ENCODE measurements around the gene B4GALNT4. TPM values are rescaled to one million over a fixed set of nuclear protein-coding genes. Genes with fewer than 3 reads are reported as not detected.

B4GALNT4 gene
- total RNA-seq, 6 experiments from 2014 or later = 6.4 to 12.1 (median 8.4) TPM

GRCh38 chr11:404551-405264 lies 35.4 kb downstream of the B4GALNT4 start:
- Mint-ChIP-seq H3K4me3 (no peak overlapping the region), H3K9me3 (no peaks in the 10 kb centered on the region), H3K27ac (no peak overlapping the region), H3K27me3 (ENCODE audit: insufficient read depth) (peaks cover under 1% of the 10 kb centered on the region; the same call in 1 of the 2 replicates), H3K36me3 (ENCODE audit: low read depth) (no peaks in the 10 kb centered on the region), H3K4me1 (ENCODE audit: low read depth) (no peaks in the 10 kb centered on the region)
- TF ChIP-seq CTCF (IDR thresholded peaks at IDR 0.05) = no peak
- no peak for DNase-seq

- H3K27me3 Mint-ChIP-seq (ENCODE audit: insufficient read depth) = no peaks in the 10 kb centered on the region; the same call in 1 of the 2 replicates
- no peak for DNase-seq
- H3K27ac Mint-ChIP-seq = no peak overlapping the region
- no peaks in the 10 kb centered on the region for H3K36me3 Mint-ChIP-seq (ENCODE audit: low read depth)
- no peaks in the 10 kb centered on the region for H3K9me3 Mint-ChIP-seq
- no peaks in the 10 kb centered on the region for H3K4me1 Mint-ChIP-seq (ENCODE audit: low read depth)
- no peak for TF ChIP-seq CTCF (IDR thresholded peaks at IDR 0.05)
- H3K4me3 Mint-ChIP-seq = no peak overlapping the region
These were observed 36.1 kb downstream of the B4GALNT4 start for GRCh38 chr11:405323-405953.

GRCh38 chr11:405954-406795 lies 36.9 kb downstream of the B4GALNT4 start:
- Mint-ChIP-seq H3K36me3 (ENCODE audit: low read depth) (no peaks in the 10 kb centered on the region), H3K27me3 (ENCODE audit: insufficient read depth) (no peaks in the 10 kb centered on the region; the same call in 1 of the 2 replicates), H3K4me3 (no peak overlapping the region; the same call in 1 of the 2 replicates), H3K27ac (no peak overlapping the region), H3K9me3 (no peaks in the 10 kb centered on the region), H3K4me1 (ENCODE audit: low read depth) (no peaks in the 10 kb centered on the region)
- TF ChIP-seq CTCF (IDR thresholded peaks at IDR 0.05) = no peak
- DNase-seq = no peak

GRCh38 chr11:406796-407650 lies 37.7 kb downstream of the B4GALNT4 start:
- H3K4me3 Mint-ChIP-seq = peak overlapping the region; percentile 9; the same call in 1 of the 2 replicates
- H3K27ac Mint-ChIP-seq = no peak overlapping the region
- TF ChIP-seq CTCF (IDR thresholded peaks at IDR 0.05) = peak; percentile 31; the same call in 1 of the 2 replicates
- H3K9me3 Mint-ChIP-seq = no peaks in the 10 kb centered on the region
- H3K4me1 Mint-ChIP-seq (ENCODE audit: low read depth) = no peaks in the 10 kb centered on the region
- peak; percentile 41 for DNase-seq
- no peaks in the 10 kb centered on the region; the same call in 1 of the 2 replicates for H3K27me3 Mint-ChIP-seq (ENCODE audit: insufficient read depth)
- no peaks in the 10 kb centered on the region for H3K36me3 Mint-ChIP-seq (ENCODE audit: low read depth)

- TF ChIP-seq CTCF (IDR thresholded peaks at IDR 0.05) = no peak
- Mint-ChIP-seq H3K27ac (no peak overlapping the region), H3K27me3 (ENCODE audit: insufficient read depth) (no peaks in the 10 kb centered on the region; the same call in 1 of the 2 replicates), H3K36me3 (ENCODE audit: low read depth) (no peaks in the 10 kb centered on the region), H3K4me1 (ENCODE audit: low read depth) (no peaks in the 10 kb centered on the region), H3K9me3 (no peaks in the 10 kb centered on the region), H3K4me3 (no peak overlapping the region)
- no peak for DNase-seq
These were observed 38.4 kb downstream of the B4GALNT4 start for GRCh38 chr11:407651-408123.

All from HFFc6 (cell line).